B cell (primary cell): Measurements from ENCODE around the gene ZNF346.
"Not testable (repeated sequence)": the region's sequence is repeated elsewhere in the genome, so short reads cannot be mapped to it uniquely, and the experiment has no call there.

Source experiments
- CTCF ChIP-seq: fragments of 200-600 bp; IDR thresholded peaks from one replicate; pipeline ENCODE4 v1.8.0; 2022; ENCODE audit warnings: antibody characterized with exemption, mild to moderate bottlenecking
- EZH2 ChIP-seq: IDR thresholded peaks from 2 replicates; pipeline ENCODE4 v1.6.1; 2012; ENCODE audit warnings: borderline replicate concordance, low read depth, mild to moderate bottlenecking, moderate library complexity, low read length; ENCODE audit not compliant: insufficient read depth, poor library complexity, severe bottlenecking

GRCh38 chr5:176983593-176983992, 38.9 kb upstream of the ZNF346 start:
- TF ChIP-seq CTCF, EZH2: not testable (repeated sequence)
